ENCODE results near the gene SUN2.

SUN2 gene

DNA sequence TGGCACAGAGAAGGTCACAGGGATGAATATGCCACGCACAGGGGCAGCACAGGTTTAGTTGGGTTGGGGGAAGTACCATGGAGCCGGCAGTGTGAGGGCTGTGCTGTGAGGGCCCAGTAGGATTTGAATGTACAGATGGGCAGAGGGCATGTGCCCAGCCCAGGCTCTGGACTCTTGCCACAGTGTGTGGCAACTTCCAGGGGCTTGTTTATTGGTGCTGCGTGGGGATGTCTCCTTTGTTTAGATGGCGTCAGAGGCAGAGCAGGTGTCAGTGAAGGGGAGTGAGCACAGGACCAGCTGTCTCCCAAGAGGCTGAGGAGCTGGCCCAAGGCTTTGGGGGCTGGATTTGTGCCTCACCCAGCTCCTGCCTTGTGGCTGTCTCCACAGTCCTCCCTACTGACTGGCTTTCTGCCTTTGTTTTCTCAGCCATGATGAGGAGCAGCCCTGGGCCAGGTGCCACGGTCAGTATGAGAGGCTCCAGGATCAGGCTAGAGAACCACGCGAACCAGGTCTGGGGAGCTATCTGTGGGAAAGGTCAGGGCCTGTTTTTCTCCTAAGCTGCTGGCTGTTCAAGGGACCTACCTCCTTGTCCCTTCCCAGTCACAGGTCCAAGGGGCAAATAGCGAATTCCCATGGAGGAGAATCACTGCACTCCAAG is 21.9 kb downstream of the SUN2 start:
- no peak for DNase-seq

DNA sequence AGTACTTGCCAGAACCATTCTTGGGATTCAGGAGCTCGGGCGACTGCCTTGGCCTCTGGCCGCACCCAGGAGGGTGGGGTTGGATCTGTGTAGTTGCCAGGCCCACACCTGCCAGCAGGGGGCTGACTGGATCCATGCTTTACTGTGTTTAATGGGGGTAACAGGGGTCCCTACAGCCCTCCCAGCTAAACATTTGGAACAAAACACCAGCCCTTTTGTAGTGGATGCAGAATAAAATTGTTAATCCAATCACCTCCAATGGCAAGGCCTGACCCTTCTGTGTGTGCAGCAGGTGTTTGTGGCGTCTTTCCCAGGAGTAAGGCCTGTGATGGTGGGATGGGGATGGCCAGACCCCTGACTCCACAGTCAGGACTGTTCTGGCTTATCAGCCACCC is 22.5 kb downstream of the SUN2 start:
- DNase-seq: no peak

GRCh38 chr22:38732251-38732815 is 23.5 kb downstream of the SUN2 start:
- DNase-seq: no peak

DNA sequence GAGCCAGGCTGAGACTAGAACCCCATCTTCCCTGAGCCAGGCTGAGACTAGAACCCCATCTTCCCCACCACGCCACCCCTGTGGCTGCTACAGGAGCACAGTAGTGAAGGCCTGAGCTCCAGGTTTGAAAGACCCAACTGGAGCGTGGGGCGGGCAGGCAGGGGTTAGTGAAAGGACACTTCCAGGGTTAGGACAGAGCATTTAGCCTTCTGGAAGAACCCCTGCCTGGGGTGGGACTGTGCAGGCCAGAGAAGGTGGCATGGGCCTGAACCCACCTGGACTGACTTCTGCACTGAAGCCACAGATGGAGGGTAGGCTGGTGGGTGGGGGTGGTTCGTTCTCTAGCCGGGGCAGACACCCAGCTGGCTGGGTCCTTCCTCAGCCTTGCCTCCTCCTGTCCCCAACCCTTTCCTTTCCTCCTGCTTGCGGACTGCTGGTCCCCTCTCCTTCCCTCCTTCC is 24.1 kb downstream of the SUN2 start:
- no peak for DNase-seq

GRCh38 chr22:38730411-38730871 is 25.4 kb downstream of the SUN2 start:
- DNase-seq: no peak

- no peak for DNase-seq
Measured at GRCh38 chr22:38729946-38730345, 25.9 kb downstream of the SUN2 start.

- no peak for DNase-seq
Measured at GRCh38 chr22:38728871-38729796, 26.7 kb downstream of the SUN2 start.

DNA sequence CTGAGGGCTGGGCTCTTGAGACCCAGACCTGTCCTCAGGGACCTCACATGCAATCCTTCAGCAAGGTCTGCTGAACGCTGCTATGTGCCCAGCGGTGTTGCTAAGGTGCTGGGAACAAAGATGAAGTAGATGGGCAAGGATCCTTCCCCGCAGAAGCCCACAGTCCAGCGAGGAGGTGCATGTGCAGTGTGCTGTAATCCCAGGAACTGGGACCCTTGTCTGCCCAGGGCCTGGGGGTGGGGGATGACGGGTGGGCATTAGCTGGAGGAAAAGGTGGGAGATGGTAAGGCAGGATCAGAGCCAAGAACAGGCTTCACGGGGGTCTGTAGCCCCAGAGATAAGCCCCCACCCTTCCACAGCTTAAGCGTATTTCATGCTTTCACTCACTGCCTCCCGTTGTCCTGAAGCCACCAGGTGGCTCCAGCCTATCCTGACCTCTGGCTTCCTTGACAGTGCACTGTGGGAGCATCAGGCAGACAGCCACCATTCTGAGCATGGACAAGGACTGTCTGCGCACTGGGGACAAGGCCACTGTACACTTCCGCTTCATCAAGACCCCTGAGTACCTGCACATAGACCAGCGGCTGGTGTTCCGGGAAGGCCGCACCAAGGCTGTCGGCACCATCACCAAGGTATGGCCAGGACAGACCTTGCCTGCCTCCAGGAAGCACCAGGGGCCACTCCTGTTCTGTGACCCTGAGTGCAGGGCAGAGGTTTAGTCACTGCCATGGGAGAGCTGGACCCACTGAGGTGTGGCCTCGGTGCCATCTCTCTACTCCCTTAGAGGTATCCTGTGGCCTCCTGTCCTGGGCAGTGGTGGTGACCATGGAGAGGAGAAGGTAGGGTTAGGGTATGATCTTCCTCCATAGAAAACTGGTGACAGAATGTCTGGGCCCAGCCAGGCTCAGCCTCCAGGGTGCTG is 28.0 kb downstream of the SUN2 start:
- DNase-seq: no peak

DNA sequence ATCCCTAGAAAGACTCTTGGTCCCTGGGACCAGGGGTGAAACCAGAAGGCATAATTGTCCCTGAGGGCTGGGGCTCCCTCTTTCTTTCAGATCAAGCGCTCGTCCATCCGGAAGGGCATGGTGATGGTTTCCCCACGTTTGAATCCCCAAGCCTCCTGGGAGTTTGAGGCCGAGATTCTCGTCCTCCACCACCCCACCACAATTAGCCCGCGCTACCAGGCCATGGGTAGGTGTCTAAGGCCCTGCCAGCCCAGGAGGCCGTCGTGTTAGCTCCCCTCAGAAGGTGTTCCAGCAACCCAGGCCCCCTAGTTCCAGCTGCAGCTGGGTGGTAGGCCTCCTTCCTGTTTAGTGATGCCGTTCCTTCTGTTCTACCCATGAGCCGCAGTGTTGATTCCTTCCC is 28.7 kb downstream of the SUN2 start:
- no peak for DNase-seq

DNA sequence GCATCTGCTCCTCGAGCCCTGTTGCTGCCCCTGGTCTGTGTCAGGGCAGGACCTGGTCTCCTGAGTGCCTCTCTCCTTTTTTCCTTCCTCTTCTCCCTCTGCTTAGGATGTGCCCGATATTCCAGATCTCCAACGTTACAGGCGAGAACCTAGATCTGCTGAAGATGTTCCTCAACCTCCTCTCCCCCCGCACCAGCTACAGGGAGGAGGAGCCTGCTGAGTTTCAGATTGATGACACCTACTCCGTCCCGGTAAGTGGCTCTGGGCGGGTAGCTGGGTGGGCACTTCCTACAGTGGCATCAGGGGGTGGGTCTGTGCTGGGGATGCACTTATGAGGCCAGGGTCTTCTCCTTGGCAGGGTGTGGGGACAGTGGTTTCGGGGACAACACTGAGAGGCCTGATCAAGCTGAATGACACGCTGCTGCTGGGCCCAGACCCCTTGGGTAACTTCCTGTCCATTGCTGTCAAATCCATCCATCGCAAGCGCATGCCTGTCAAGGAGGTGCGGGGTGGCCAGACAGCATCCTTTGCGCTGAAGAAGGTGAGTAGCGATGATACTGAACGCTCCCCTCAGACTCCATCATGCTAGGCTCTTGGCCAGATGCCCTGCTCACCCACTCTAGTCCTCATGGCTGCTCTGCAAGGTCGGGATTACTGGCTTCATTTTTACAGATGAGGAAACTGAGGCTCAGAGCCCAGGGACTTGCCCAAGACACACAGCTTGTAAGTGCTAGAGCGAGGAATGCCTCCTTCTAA is 29.7 kb downstream of the SUN2 start:
- no peak for DNase-seq

- no peak for DNase-seq
Measured at GRCh38 chr22:38724926-38725571, 30.7 kb downstream of the SUN2 start.

- DNase-seq: no peak
Measured at GRCh38 chr22:38724176-38724575, 31.6 kb downstream of the SUN2 start.

- no peak for DNase-seq
Measured at GRCh38 chr22:38721551-38721950, 34.2 kb downstream of the SUN2 start.

DNA sequence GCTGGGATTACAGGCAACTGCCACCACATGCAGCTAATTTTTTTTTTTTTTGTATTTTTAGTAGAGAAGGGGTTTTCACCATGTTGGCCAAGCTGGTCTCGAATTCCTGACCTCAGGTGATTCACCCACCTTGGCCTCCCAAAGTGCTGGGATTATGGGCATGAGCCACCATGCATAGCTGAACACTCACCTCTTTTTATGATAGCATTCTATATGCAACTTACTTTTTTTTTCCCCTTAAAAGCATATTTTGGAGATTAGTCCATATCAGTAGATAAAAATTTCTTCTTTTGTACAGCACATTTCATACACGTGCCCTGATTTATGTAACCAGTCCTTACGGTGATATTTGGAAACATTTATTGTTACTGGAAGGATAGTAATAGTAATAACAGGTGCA is 35.4 kb downstream of the SUN2 start:
- no peak for DNase-seq

GRCh38 chr22:38719196-38719595 is 36.6 kb downstream of the SUN2 start:
- no peak for DNase-seq

DNA sequence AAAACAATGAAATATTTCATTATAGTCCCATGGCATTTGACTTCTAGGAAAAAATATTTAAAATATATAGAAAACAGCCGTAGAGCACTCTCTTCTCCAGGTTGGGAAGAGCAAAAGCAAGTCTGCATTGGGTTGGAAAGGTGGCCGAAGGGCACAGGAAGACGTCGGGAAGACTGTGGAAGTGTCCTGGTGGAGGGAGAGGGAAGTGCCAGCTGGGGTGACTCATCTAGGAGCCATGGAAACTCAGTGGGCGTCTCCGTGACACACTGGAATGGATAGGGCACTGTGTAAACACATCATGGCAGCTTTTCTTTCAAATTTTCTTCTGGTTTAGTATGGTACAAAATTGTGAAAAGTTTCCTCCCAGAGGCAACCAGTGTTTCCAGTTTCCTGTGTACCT is 37.4 kb downstream of the SUN2 start:
- DNase-seq: no peak

- no peak for DNase-seq
Measured at GRCh38 chr22:38717244-38717643, 38.6 kb downstream of the SUN2 start.

DNA sequence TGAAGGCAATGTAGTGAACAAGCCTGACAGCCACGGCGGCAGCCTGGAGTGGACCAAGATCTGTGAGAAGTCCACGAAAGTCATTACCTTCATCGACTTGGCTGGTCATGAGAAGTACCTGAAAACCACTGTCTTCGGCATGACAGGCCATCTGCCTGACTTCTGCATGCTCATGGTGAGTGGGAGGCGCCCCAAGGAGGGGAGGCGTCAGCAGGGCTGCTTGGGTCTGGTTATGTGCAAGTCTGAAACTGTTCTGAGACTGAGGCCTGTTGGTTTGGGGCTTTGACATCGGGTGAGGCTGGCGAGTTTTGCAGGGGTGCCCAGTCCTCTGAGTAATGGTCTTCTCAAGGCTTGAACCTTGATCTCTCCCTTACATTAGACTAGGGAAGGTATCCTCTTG is 39.0 kb downstream of the SUN2 start:
- DNase-seq: no peak

DNA sequence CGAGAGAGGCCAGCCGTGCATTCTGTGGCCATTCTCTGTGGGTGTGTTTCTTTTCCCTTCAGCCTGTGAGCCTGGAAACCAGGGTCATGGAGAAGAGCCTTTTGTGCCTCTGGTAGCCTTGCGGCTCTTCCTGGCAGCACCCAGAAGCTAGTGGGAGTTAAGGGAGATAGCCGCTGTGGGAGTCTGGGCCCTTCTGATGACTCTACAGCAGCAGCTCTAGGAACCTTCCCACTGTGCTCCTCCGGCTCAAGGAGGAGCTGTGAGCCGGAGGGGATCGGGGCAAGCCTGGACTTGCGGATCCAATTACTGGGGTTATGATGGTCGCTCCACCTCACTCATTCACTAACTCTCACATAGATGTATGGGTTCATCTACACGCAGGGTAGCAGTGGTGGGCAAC is 39.5 kb downstream of the SUN2 start:
- no peak for DNase-seq

DNA sequence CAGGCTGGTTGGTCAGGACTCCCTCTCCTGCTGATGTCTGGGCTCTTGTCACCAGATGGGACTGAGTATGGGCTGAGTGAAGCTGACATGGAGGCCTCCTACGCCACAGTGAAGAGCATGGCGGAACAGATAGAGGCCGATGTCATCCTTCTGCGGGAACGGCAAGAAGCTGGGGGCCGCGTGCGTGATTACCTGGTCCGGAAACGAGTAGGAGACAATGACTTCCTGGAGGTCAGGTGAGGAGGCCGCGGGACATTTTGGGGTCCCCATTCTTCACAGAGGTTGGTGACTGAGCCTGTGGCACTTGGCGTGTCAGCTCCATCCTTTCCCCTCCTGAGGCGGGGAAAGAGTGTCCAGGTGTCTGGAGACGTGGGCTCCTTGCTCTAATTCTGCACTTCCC is 39.9 kb downstream of the SUN2 start:
- DNase-seq: no peak

DNA sequence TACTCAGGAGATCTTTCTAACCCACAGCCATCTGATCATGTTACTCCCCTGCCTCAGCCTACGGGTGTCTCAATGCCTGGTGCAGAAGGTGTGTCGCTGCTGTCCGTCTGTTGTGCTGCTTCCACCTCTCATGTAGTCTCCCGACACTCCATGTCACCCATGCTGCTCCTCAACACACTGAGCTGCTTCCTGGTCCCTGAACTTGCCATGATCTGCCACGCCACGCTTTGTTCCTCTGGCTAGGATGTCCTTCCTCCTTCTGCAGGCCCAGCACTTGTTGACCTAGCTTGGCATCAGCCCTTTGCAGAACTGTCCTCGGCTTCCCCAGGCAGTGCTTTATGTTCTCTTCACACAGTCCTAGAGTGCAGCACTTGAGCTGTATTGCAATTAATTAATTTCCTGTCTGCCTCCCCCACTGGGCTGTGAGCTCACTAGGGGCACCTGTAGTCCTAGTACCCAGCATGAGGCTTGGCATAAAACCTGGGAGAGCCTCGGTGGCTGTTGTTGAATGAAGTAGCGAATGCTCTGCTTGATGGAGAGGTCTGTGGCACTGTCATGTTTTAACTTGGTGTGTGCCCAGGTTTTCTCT is 40.5 kb downstream of the SUN2 start:
- no peak for DNase-seq

All from NCI-H2081 treated with DMSO at 0.1 percent for 48 hours (cell line).